WTC11 (cell line): Measurements from ENCODE around the gene MYBPC2.

Experiments used
- CBFB ChIP-seq: sonication (generic); formaldehyde crosslinking; IDR thresholded peaks from 2 replicates; pipeline ENCODE4 v1.8.1; 2022; ENCODE audit warnings: mild to moderate bottlenecking, low read depth, missing genetic modification reagents
- CTCF ChIP-seq: fragments of 200-600 bp; IDR thresholded peaks from 2 replicates; pipeline ENCODE4 v1.8.0; 2022; ENCODE audit warnings: antibody characterized with exemption
- ESRRA ChIP-seq: sonication (generic); formaldehyde crosslinking; IDR thresholded peaks from 2 replicates; pipeline ENCODE4 v1.8.1; 2022; ENCODE audit warnings: mild to moderate bottlenecking, missing genetic modification reagents, borderline replicate concordance
- ETV6 ChIP-seq: sonication (generic); formaldehyde crosslinking; IDR thresholded peaks from 2 replicates; pipeline ENCODE4 v1.8.1; 2022; ENCODE audit warnings: mild to moderate bottlenecking, missing genetic modification reagents
- MAX ChIP-seq: sonication (generic); formaldehyde crosslinking; IDR thresholded peaks from 2 replicates; pipeline ENCODE4 v1.8.0; 2022; ENCODE audit warnings: mild to moderate bottlenecking, missing genetic modification reagents
- NR2C2 ChIP-seq: sonication (generic); formaldehyde crosslinking; IDR thresholded peaks from 2 replicates; pipeline ENCODE4 v1.8.0; 2022; ENCODE audit warnings: mild to moderate bottlenecking, missing genetic modification reagents
- SOX15 ChIP-seq: fragments of 250-450 bp; sonication (Bioruptor Pico); IDR thresholded peaks from 2 replicates; pipeline ENCODE4 v1.9.0; 2021; ENCODE audit warnings: mild to moderate bottlenecking
- ZBTB43 ChIP-seq: sonication (generic); formaldehyde crosslinking; IDR thresholded peaks from 2 replicates; pipeline ENCODE4 v1.8.1; 2023; ENCODE audit warnings: mild to moderate bottlenecking, missing genetic modification reagents
- ZNF416 ChIP-seq: fragments of 250-450 bp; sonication (Bioruptor Pico); IDR thresholded peaks from 2 replicates; pipeline ENCODE4 v1.9.0; 2021; ENCODE audit warnings: mild to moderate bottlenecking, inconsistent platforms
- TF ChIP-seq, protein P1 (sequence below): sonication (generic); formaldehyde crosslinking; IDR thresholded peaks from 2 replicates; pipeline ENCODE4 v1.8.0; 2022; ENCODE audit warnings: mild to moderate bottlenecking, missing genetic modification reagents
- TF ChIP-seq, protein P2 (sequence below): fragments of 250-450 bp; sonication (Bioruptor Pico); IDR thresholded peaks from 2 replicates; pipeline ENCODE4 v1.9.0; 2021; ENCODE audit warnings: mild to moderate bottlenecking

- TF ChIP-seq CTCF: no peak
- TF ChIP-seq ZNF416: no peak
- TF ChIP-seq NR2C2 (CRISPR knock-in tag): no peak
- TF ChIP-seq CBFB (CRISPR knock-in tag): no peak
- TF ChIP-seq ESRRA (CRISPR knock-in tag): no peak
- TF ChIP-seq ZBTB43 (CRISPR knock-in tag): no peak
- no peak for TF ChIP-seq ETV6 (CRISPR knock-in tag)
- TF ChIP-seq MAX (CRISPR knock-in tag): no peak
- TF ChIP-seq, protein P1, sequence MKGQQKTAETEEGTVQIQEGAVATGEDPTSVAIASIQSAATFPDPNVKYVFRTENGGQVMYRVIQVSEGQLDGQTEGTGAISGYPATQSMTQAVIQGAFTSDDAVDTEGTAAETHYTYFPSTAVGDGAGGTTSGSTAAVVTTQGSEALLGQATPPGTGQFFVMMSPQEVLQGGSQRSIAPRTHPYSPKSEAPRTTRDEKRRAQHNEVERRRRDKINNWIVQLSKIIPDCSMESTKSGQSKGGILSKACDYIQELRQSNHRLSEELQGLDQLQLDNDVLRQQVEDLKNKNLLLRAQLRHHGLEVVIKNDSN (CRISPR knock-in tag): no peak
- TF ChIP-seq, protein P2, sequence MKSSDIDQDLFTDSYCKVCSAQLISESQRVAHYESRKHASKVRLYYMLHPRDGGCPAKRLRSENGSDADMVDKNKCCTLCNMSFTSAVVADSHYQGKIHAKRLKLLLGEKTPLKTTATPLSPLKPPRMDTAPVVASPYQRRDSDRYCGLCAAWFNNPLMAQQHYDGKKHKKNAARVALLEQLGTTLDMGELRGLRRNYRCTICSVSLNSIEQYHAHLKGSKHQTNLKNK (CRISPR knock-in tag): no peak
- TF ChIP-seq SOX15 (CRISPR knock-in tag): no peak
Measured at GRCh38 chr19:50387868-50388245, 44.8 kb upstream of the MYBPC2 start.
